GM12874 (cell line): ENCODE data around the gene MAPKBP1.

Source experiments
- TF ChIP-seq, protein P1 (sequence below): IDR thresholded peaks from 2 replicates; pipeline ENCODE4 v1.5.1; 2011; ENCODE audit warnings: low read depth, mild to moderate bottlenecking, control low read depth, low read length, moderate library complexity; ENCODE audit not compliant: insufficient read depth

MAPKBP1 gene

DNA sequence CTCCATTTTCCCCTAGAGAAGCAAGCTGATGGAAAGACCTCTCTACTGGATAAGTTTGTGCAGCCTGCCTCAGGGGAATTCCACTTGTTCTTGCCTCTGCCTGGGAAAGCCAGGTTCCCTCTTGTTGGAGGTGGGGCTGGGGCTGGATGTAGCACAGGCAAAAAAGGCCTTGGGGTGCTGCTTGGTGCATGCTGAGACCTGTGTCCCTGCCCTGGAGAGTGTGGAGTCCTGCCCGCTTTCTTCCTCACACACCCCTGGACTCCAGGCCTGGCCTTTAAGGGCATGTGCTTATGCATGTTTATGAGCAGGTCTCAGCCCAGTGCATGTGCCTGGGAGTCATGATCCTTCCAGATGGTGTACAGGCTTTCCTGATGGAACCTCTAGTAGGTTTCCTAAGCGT is 30.1 kb downstream of the MAPKBP1 start:
- TF ChIP-seq, protein P1, sequence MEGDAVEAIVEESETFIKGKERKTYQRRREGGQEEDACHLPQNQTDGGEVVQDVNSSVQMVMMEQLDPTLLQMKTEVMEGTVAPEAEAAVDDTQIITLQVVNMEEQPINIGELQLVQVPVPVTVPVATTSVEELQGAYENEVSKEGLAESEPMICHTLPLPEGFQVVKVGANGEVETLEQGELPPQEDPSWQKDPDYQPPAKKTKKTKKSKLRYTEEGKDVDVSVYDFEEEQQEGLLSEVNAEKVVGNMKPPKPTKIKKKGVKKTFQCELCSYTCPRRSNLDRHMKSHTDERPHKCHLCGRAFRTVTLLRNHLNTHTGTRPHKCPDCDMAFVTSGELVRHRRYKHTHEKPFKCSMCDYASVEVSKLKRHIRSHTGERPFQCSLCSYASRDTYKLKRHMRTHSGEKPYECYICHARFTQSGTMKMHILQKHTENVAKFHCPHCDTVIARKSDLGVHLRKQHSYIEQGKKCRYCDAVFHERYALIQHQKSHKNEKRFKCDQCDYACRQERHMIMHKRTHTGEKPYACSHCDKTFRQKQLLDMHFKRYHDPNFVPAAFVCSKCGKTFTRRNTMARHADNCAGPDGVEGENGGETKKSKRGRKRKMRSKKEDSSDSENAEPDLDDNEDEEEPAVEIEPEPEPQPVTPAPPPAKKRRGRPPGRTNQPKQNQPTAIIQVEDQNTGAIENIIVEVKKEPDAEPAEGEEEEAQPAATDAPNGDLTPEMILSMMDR = no peak

DNA sequence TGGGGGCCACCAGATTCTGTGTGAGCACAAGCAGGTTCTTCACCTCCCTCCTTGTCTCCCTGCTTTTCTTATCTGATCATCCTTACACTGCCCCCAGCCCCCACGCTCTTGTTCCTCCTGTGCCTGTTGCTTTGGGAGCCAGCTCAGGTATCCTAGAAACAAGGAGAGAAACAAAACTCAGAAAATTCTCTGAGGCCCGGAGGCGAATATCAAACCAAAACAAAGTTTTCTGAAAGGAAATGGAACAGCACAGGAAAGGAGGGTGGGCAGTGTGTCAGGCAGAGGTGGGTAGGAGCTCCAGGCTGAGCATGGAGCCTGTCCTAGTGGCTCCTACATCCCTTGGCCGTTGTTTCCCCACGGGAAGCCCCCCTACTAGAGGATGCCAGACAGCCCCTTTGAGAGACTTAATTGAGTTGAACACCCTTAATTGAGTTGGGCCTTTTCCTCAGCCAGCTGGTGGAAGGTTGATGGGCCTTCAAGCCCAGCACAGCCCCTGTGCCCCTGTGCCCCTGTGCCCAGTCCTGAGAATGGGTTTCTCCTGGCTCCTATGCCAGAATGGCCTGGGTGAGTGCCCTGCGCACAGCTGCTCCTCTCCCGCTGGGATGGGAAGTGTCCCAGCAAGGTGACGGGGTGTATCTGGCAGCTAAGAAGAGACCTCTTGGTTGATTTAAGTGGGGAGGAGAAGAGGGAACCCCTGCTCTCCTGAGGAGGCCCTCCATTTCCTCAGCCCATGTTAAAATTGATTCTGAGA is 30.8 kb downstream of the MAPKBP1 start:
- TF ChIP-seq, protein P1 = no peak

DNA sequence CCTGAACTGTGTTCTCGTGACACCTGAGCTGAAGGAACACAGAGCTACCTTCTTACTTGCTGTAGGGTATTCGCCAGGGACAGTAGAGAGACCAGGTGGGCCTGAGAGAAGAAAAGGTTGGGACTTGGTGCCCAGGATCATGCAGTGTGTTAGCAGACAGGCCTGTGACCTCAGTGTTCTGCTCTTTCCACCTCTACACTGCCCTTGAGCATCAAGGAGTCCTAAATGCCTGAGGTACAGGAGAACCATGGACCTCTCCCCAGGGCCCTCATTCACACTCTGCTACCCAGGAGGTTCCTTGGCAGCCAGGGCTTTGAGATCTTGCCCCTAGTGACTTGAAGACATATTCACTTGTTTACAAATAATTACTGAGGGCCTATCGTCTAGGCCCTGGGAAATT is 31.4 kb downstream of the MAPKBP1 start:
- TF ChIP-seq, protein P1 = no peak

DNA sequence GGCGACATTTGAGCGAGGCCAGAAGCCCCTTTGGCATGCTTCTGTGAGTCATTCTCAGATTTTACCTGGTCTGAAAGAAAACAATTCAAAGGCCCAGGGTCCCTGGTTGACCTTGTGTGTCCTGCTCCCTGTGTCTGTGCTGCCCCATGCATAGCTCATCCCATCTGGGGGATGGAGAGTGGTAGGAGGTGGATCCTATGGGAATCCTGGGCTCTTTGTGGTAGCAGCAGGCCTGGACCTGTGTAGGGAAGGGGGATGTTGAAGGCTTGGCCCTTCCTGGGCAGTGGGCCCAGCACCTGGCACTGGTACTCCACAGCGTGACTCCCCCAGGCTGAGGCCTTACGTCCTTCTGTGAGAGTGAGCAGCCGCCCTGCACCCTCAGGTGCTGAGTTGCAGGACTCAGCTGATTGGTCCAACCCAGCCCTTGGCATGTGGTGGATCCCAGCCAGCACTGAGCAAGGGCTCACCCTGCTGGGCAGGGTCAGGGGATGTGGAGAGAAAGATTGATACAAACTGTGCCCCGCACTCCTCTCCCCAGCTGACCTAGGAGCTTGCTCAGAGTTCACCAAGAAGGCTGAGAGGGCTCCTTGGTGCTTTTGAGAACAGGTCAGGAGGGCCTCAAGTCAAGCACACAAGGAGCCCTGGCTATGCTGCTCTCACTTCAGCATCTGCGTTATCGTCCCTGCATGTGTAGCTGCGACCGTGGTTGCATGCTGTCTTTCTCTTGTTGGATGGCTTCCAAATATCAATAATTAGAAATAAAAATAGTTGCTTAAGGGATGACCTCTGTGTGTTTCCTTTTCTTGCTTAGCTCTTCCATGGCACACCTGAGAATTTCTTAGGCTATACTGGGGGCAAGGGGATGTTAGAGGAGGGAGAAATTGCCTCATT is 32.3 kb downstream of the MAPKBP1 start:
- TF ChIP-seq, protein P1 = no peak

DNA sequence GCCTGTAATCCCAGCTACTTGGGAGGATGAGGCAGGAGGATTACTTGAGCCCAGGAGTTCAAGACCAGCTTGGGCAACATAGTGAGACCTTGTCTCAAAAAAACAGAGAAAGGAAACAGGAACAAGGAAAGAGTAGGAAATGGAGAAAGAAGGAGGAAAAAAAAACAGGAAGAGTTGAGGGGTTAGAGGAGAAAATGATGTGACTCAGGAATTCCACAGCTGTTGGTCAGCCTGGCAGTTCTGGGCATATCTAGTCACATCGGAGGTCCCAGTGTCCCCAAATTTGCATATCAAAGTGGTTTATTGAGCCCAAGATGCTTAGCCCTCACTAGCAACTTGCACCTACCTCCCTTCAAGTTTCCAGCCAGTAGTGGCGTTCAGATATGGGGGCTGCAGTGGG is 34.8 kb downstream of the MAPKBP1 start:
- TF ChIP-seq, protein P1 = no peak

DNA sequence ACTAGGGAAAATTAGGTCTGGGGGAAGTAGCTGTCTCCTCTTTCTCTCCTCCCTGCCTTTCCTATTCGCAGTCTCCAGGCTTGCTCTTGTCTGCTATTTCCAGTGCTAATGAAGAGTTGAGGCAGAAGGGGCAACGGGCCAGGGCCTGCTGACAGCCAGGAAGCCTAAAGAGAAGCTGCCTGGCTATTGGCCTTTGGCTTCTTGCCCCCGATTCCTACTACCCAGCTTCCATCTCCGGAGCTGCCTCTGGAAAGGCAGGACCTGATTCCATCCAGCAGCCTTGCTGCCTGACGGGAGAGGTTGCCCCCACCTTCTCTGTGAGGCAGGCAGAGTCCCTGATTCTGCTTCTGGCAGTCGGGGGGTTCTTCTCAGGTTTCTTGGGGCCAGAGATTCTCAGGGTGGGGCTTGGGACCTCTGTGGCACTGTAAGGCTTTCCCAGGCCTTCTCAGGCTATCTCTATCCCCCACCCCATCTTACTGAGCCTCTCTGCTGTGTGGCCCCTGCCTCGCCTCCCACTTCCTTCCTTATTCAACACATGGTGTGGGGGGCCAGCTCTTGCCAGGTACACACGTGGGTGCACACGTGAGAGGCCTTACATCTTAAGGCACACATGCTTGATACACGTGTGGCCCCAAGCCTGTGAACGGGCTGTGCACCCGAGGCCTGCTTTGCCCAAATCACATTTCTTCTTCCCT is 35.4 kb downstream of the MAPKBP1 start:
- TF ChIP-seq, protein P1 = no peak
